IMR-90 (cell line): Measurements from ENCODE around the gene HLA-C. TPM values are rescaled to one million over a fixed set of nuclear protein-coding genes. Genes with fewer than 3 reads are reported as not detected.

Source experiments
- ATAC-seq: fragments of 200-7000 bp; cut with Tn5 transposase; 2 replicates; pipeline ENCODE4 v1.9.1; 2020; ENCODE audit warnings: low read depth, mild to moderate bottlenecking, moderate library complexity
- BruUV-seq: library from RNA; stranded (reverse); fragments of 400-500 nt; replicated peaks from 2 replicates; lab custom pipeline; 2021; lab: Mats Ljungman, UMichigan
- CTCF ChIA-PET: fragments of 300-600 bp; formaldehyde crosslinking; extraction: SDS; loops from one replicate; lab custom pipeline; 2021; ENCODE audit warnings: antibody characterized with exemption; lab: Yijun Ruan, JAX
- POLR2A ChIA-PET: fragments of 300-600 bp; sonication (Branson Sonifier 250); formaldehyde crosslinking; loops from one replicate; lab custom pipeline; 2022; ENCODE audit warnings: antibody characterized with exemption; ENCODE audit not compliant: unreplicated experiment; lab: Charles Lee
- DNase-seq: peaks from one replicate; pipeline ENCODE4 v3.0.0; 2013
- H2AFZ ChIP-seq: replicated peaks from 2 replicates; pipeline ENCODE3; 2013; ENCODE audit warnings: low read length, mild to moderate bottlenecking; ENCODE audit not compliant: poor library complexity
- H2AK5ac ChIP-seq: 2 replicates; pipeline ENCODE4 v1.6.1; 2013; ENCODE audit warnings: low read depth, low read length, inconsistent platforms
- H2AK9ac ChIP-seq: replicated peaks from 2 replicates; pipeline ENCODE3; 2013; ENCODE audit warnings: mild to moderate bottlenecking, low read depth, low read length, moderate library complexity; ENCODE audit not compliant: poor library complexity
- H2BK120ac ChIP-seq: 2 replicates; pipeline ENCODE4 v1.6.1; 2013; ENCODE audit warnings: low read depth, low read length, inconsistent platforms
- H2BK15ac ChIP-seq: 3 replicates; pipeline ENCODE4 v1.6.1; 2013; ENCODE audit warnings: low read depth, low read length, inconsistent platforms
- H2BK20ac ChIP-seq: 2 replicates; pipeline ENCODE4 v1.6.1; 2013; ENCODE audit warnings: low read depth, mild to moderate bottlenecking, inconsistent platforms, low read length, moderate library complexity
- H2BK5ac ChIP-seq: 2 replicates; pipeline ENCODE4 v1.6.1; 2013; ENCODE audit warnings: mild to moderate bottlenecking, low read depth, low read length, inconsistent platforms; ENCODE audit not compliant: poor library complexity, severe bottlenecking
- H3K14ac ChIP-seq: replicated peaks from 2 replicates; pipeline ENCODE4 v1.6.1; 2013; ENCODE audit warnings: low read depth, low read length, inconsistent platforms
- H3K18ac ChIP-seq: 2 replicates; pipeline ENCODE4 v1.6.1; 2013; ENCODE audit warnings: low read depth, low read length, control low read depth
- H3K23ac ChIP-seq: 2 replicates; pipeline ENCODE4 v1.6.1; 2013; ENCODE audit warnings: low read depth, low read length, inconsistent platforms
- H3K27ac ChIP-seq: 2 replicates; pipeline ENCODE4 v1.5.1; 2013; ENCODE audit warnings: mild to moderate bottlenecking, control low read depth, low read length; ENCODE audit not compliant: insufficient read depth
- H3K27me3 ChIP-seq: 2 replicates; pipeline ENCODE4 v1.6.1; 2013; ENCODE audit warnings: low read length; ENCODE audit not compliant: control insufficient read depth, insufficient read depth
- H3K36me3 ChIP-seq: 2 replicates; pipeline ENCODE4 v1.6.1; 2013; ENCODE audit warnings: low read length, mixed read lengths; ENCODE audit not compliant: control insufficient read depth, insufficient read depth
- H3K4ac ChIP-seq: 2 replicates; pipeline ENCODE4 v1.6.1; 2013; ENCODE audit warnings: low read depth, low read length, inconsistent platforms
- H3K4me1 ChIP-seq: 2 replicates; pipeline ENCODE4 v1.6.1; 2013; ENCODE audit warnings: low read length, mixed read lengths; ENCODE audit not compliant: control insufficient read depth, insufficient read depth
- H3K4me2 ChIP-seq: 2 replicates; pipeline ENCODE4 v1.6.1; 2013; ENCODE audit warnings: low read depth, mild to moderate bottlenecking, control low read depth, low read length, moderate library complexity
- H3K4me3 ChIP-seq: 2 replicates; pipeline ENCODE4 v1.5.1; 2013; ENCODE audit warnings: low read depth, mild to moderate bottlenecking, control low read depth, low read length, moderate library complexity; ENCODE audit not compliant: insufficient read depth
- H3K56ac ChIP-seq: 2 replicates; pipeline ENCODE4 v1.6.1; 2013; ENCODE audit warnings: low read length, inconsistent platforms; ENCODE audit not compliant: insufficient read depth; ENCODE audit errors: extremely low read depth
- H3K79me1 ChIP-seq, 2 experiments: 2 replicates each; pipeline ENCODE4 v1.6.1; 2013; ENCODE audit warnings: low read length in 2 of 2, inconsistent platforms in 1 of 2, low read depth in 1 of 2
- H3K9ac ChIP-seq: 2 replicates; pipeline ENCODE4 v1.6.1; 2013; ENCODE audit warnings: low read depth, low read length, control low read depth
- H3K9me1 ChIP-seq: 2 replicates; pipeline ENCODE4 v1.6.1; 2013; ENCODE audit warnings: low read length, inconsistent platforms; ENCODE audit not compliant: insufficient read depth
- H3K9me3 ChIP-seq: 2 replicates; pipeline ENCODE4 v1.6.1; 2013; ENCODE audit warnings: low read length; ENCODE audit not compliant: control insufficient read depth, insufficient read depth
- H4K20me1 ChIP-seq: 2 replicates; pipeline ENCODE4 v1.6.1; 2013; ENCODE audit warnings: low read length, inconsistent platforms; ENCODE audit not compliant: insufficient read depth
- H4K5ac ChIP-seq: 2 replicates; pipeline ENCODE4 v1.6.1; 2013; ENCODE audit warnings: mild to moderate bottlenecking, low read depth, low read length, control low read depth
- H4K8ac ChIP-seq, 2 experiments: 2 replicates each; pipeline ENCODE4 v1.6.1; 2013; ENCODE audit warnings: low read depth in 2 of 2, low read length in 2 of 2, control low read depth in 1 of 2, inconsistent platforms in 1 of 2
- H4K91ac ChIP-seq: 2 replicates; pipeline ENCODE4 v1.6.1; 2013; ENCODE audit warnings: low read depth, low read length, inconsistent platforms; ENCODE audit not compliant: insufficient read depth
- BHLHE40 ChIP-seq: fragments of 150-350 bp; IDR thresholded peaks from 2 replicates; pipeline ENCODE4 v1.6.1; 2016; ENCODE audit warnings: mild to moderate bottlenecking, low read depth, low read length
- CEBPB ChIP-seq: IDR thresholded peaks from 2 replicates; pipeline ENCODE4 v1.6.1; 2012; ENCODE audit warnings: low read depth, low read length, improper control_type of control experiment
- ELK1 ChIP-seq: fragments of 150-350 bp; IDR thresholded peaks from 2 replicates; pipeline ENCODE4 v1.6.1; 2016; ENCODE audit warnings: low read depth, mild to moderate bottlenecking, low read length, moderate library complexity, borderline replicate concordance
- FOS ChIP-seq: fragments of 150-350 bp; IDR thresholded peaks from 2 replicates; pipeline ENCODE4 v1.6.1; 2016; ENCODE audit warnings: low read depth, low read length
- MXI1 ChIP-seq: IDR thresholded peaks from 2 replicates; pipeline ENCODE4 v1.6.1; 2012; ENCODE audit warnings: low read depth, mild to moderate bottlenecking, low read length, moderate library complexity, borderline replicate concordance
- RCOR1 ChIP-seq: IDR thresholded peaks from 2 replicates; pipeline ENCODE4 v1.6.1; 2012; ENCODE audit warnings: mild to moderate bottlenecking, low read length, improper control_type of control experiment; ENCODE audit not compliant: insufficient replicate concordance
- RFX5 ChIP-seq: IDR thresholded peaks from 2 replicates; pipeline ENCODE4 v1.8.0; 2012; ENCODE audit warnings: low read depth, mild to moderate bottlenecking, low read length, moderate library complexity
- USF2 ChIP-seq: fragments of 150-350 bp; IDR thresholded peaks from 2 replicates; pipeline ENCODE4 v1.6.1; 2017; ENCODE audit warnings: mild to moderate bottlenecking, antibody characterized with exemption, low read length, low read depth
- WGBS, 2 experiments: methylation state at CpG; one replicate each; pipeline versions ENCODE4 v1.1.5 to v1.1.7; 2013; ENCODE audit warnings: missing lambda C conversion rate in 2 of 2; ENCODE audit not compliant: insufficient read length in 1 of 2; ENCODE audit errors: extremely low coverage in 2 of 2; 5-methylcytosine and 5-hydroxymethylcytosine counted together
- dilution Hi-C: fragments of 300-500 bp; cut with HindIII; formaldehyde crosslinking; loops from one replicate; pipeline ENCODE4 v1.14.3; 2018; ENCODE audit warnings: low sequenced_read_pairs; ENCODE audit not compliant: unreplicated experiment
- in situ Hi-C: fragments of 300-500 bp; cut with MboI; formaldehyde crosslinking; loops from 3 replicates; pipeline ENCODE4 v1.14.3; 2019; ENCODE audit warnings: low sequenced_read_pairs, inconsistent platforms, mixed read lengths
- intact Hi-C: fragments of 100-400 bp; cut with micrococcal nuclease; formaldehyde crosslinking; loops from 2 replicates; pipeline ENCODE4 v1.10.0; 2022
- polyA plus RNA-seq, 3 experiments: library from polyadenylated mRNA; depleted of rRNA; stranded (reverse); fragments of >200 nt; gene quantifications; 2 replicates each; pipeline ENCODE4 v1.2.3, GENCODE V29; 2012; ENCODE audit warnings: low replicate concordance in 1 of 3
- total RNA-seq: library from RNA; depleted of rRNA; stranded (reverse); fragments of >200 nt; gene quantifications from 2 replicates; pipeline ENCODE4 v1.2.3, GENCODE V29; 2012

Gene HLA-C
- total and polyA plus RNA-seq, 2 of the 4 experiments (the other 2 are of a cell fraction) = 8.8 to 87.3 TPM

GRCh38 chr6:31267651-31268368 lies 4.1 kb downstream of the HLA-C start:
- H2AK9ac ChIP-seq = no peak overlapping the region
- WGBS, 2 experiments = 76% methylated on average over 2 of the region's 7 CpGs; no CpG with 5 or more reads in 1 of the 2 experiments
- ATAC-seq = no peak

More at GRCh38 chr6:31267651-31268368, 4.1 kb downstream of the HLA-C start:
- Histone ChIP-seq H3K27me3 (no peaks in the 10 kb centered on the region; the same call in 1 of the 2 replicates), H3K36me3 (peaks cover 10% of the 10 kb centered on the region), H3K27ac (no peak overlapping the region), H3K4me2 (no peak overlapping the region), H4K91ac (no peak overlapping the region), H2BK5ac (no peak overlapping the region), H2AFZ (no peak overlapping the region), H4K5ac (no peak overlapping the region), H3K9ac (no peak overlapping the region), H3K14ac (no peak overlapping the region), H4K8ac (no peak overlapping the region), H2BK120ac (no peak overlapping the region), H2BK20ac (no peak overlapping the region), H4K20me1 (no peaks in the 10 kb centered on the region; the same call in 1 of the 2 replicates), H3K9me3 (peaks cover 1% of the 10 kb centered on the region; the same call in 1 of the 2 replicates), H3K9me1 (no peaks in the 10 kb centered on the region), H3K56ac (no peak overlapping the region), H2BK15ac (no peak overlapping the region), H3K4me3 (no peak overlapping the region), H2AK5ac (no peak overlapping the region), H3K18ac (no peak overlapping the region), H3K4ac (no peak overlapping the region), H3K4me1 (no peaks in the 10 kb centered on the region; the same call in 1 of the 2 replicates), H3K23ac (no peak overlapping the region), H3K79me1 (peaks cover 0 to 3% of the 10 kb centered on the region in 2 experiments; a peak in 1 of 4 replicates)
- CTCF ChIA-PET = no interaction called here
- DNase-seq = no peak
- intact Hi-C loops (loop anchor here (2.0 kb wide), 1 partner anchor 83 kb away; no protein-coding TSS in a partner anchor), dilution Hi-C loops (no loop called here), in situ Hi-C loops (no loop called here)
- TF ChIP-seq MXI1 (no peak), USF2 (no peak), FOS (no peak), CEBPB (no peak), RCOR1 (no peak), BHLHE40 (no peak), RFX5 (no peak), ELK1 (no peak)
- POLR2A ChIA-PET = no interaction called here
- BruUV-seq = no TSS peak
